ENCODE data around the gene RNF224. TPM values are rescaled to one million over a fixed set of nuclear protein-coding genes. Genes with fewer than 3 reads are reported as not detected.

Gene RNF224
- total and polyA plus RNA-seq, 2 of the 13 experiments (the other 11 are each of a cell fraction or from before 2014, with no cell fraction given): 0.09 TPM; not detected in 1

- TF ChIP-seq PATZ1 (CRISPR knock-in tag; IDR thresholded peaks at IDR 0.05) (0 out of 2 replicates have a peak, but pooled peaks have one; percentile 58), ZNF746 (CRISPR knock-in tag; IDR thresholded peaks at IDR 0.05) (peak; percentile 79), PRPF4 (IDR thresholded peaks at IDR 0.05; ENCODE audit: low read depth, low read length, poor library complexity, severe bottlenecking) (no peak), ZNF253 (CRISPR knock-in tag; IDR thresholded peaks at IDR 0.05; ENCODE audit: borderline replicate concordance) (no peak), SMAD9 (CRISPR knock-in tag; IDR thresholded peaks at IDR 0.05) (no peak), TFAP4 (IDR thresholded peaks at IDR 0.05; ENCODE audit: borderline replicate concordance, low read depth) (no peak), ZNF816 (CRISPR knock-in tag; IDR thresholded peaks at IDR 0.05; ENCODE audit: borderline replicate concordance) (no peak), PCBP2 (optimal IDR thresholded peaks at IDR 0.05; ENCODE audit: low read depth, low read length, poor library complexity, severe bottlenecking) (no peak), FLYWCH1 (CRISPR knock-in tag; IDR thresholded peaks at IDR 0.05) (no peak), ZC3H4 (CRISPR knock-in tag; IDR thresholded peaks at IDR 0.05; ENCODE audit: borderline replicate concordance) (no peak), HDAC6 (IDR thresholded peaks at IDR 0.05; ENCODE audit: low read depth, low read length) (no peak), ZNF709 (CRISPR knock-in tag; IDR thresholded peaks at IDR 0.05) (peak; percentile 71; the same call in 1 of the 2 replicates), NFYB (CRISPR knock-in tag; IDR thresholded peaks at IDR 0.05) (no peak; the same call in 1 of the 2 replicates), NFYC (CRISPR knock-in tag; IDR thresholded peaks at IDR 0.05) (no peak), ZC3H13 (CRISPR knock-in tag; IDR thresholded peaks at IDR 0.05) (0 out of 2 replicates have a peak, but pooled peaks have one; percentile 9), ARNT (IDR thresholded peaks at IDR 0.05) (no peak), NCOA2 (CRISPR knock-in tag; IDR thresholded peaks at IDR 0.05) (no peak), FOSL2 (CRISPR knock-in tag; IDR thresholded peaks at IDR 0.05) (peak; percentile 42), YY1 (IDR thresholded peaks at IDR 0.05; ENCODE audit: insufficient read depth, insufficient replicate concordance, low read depth, low read length) (peak; percentile 84), ZNF205 (CRISPR knock-in tag; IDR thresholded peaks at IDR 0.05) (peak; percentile 60; the same call in 1 of the 2 replicates), ZNF280D (CRISPR knock-in tag; IDR thresholded peaks at IDR 0.05) (no peak), ZNF12 (CRISPR knock-in tag; IDR thresholded peaks at IDR 0.05) (no peak; the same call in 1 of the 2 replicates)
These were observed 27.5 kb downstream of the RNF224 start, which contains the start of gene NELFB (continued) for GRCh38 chr9:137254624-137255447.
